NCI-H526 treated with DMSO at 0.1 percent for 48 hours (cell line): Measurements from ENCODE around the gene LRRN3.
"Not testable (repeated sequence)": the region's sequence is repeated elsewhere in the genome, so short reads cannot be mapped to it uniquely, and the experiment has no call there.

Experiments
- DNase-seq: peaks from one replicate; lab custom pipeline; 2025; lab: John Stamatoyannopoulos, UW

LRRN3 gene

GRCh38 chr7:111090846-111091245, at the start of gene LRRN3:
Gene LRRN3, plus strand, starts transcription at chr7:111091127. Its CDS starts 31,646 bp downstream, at chr7:111122773.
- DNase-seq = peak; percentile 54

- DNase-seq = no peak
These were observed 49.4 kb upstream of the LRRN3 start for GRCh38 chr7:111041577-111041976.

GRCh38 chr7:111042842-111043241, 48.1 kb upstream of the LRRN3 start:
- DNase-seq = no peak

GRCh38 chr7:111043561-111043960, 47.4 kb upstream of the LRRN3 start:
- DNase-seq = no peak

GRCh38 chr7:111045449-111045848, 45.5 kb upstream of the LRRN3 start:
- DNase-seq = no peak

- DNase-seq = no peak
These were observed 43.3 kb upstream of the LRRN3 start for GRCh38 chr7:111047595-111047994.

- DNase-seq = no peak
These were observed 40.8 kb upstream of the LRRN3 start for GRCh38 chr7:111049971-111050680.

- no peak for DNase-seq
These were observed 40.0 kb upstream of the LRRN3 start for GRCh38 chr7:111050875-111051416.

- DNase-seq = no peak
These were observed 39.1 kb upstream of the LRRN3 start for GRCh38 chr7:111051832-111052231.

- DNase-seq = no peak
These were observed 37.9 kb upstream of the LRRN3 start for GRCh38 chr7:111053035-111053434.

- no peak for DNase-seq
These were observed 34.6 kb upstream of the LRRN3 start for GRCh38 chr7:111056371-111056770.

- no peak for DNase-seq
These were observed 33.9 kb upstream of the LRRN3 start for GRCh38 chr7:111057066-111057465.

GRCh38 chr7:111059833-111060232, 31.1 kb upstream of the LRRN3 start:
- DNase-seq = no peak

GRCh38 chr7:111063166-111063565, 27.8 kb upstream of the LRRN3 start:
- no peak for DNase-seq

GRCh38 chr7:111067251-111067650, 23.7 kb upstream of the LRRN3 start:
- no peak for DNase-seq

GRCh38 chr7:111067682-111068081, 23.2 kb upstream of the LRRN3 start:
- DNase-seq = no peak

- DNase-seq = no peak
These were observed 22.3 kb upstream of the LRRN3 start for GRCh38 chr7:111068618-111069017.

GRCh38 chr7:111071556-111071955, 19.4 kb upstream of the LRRN3 start:
- DNase-seq = no peak

GRCh38 chr7:111072658-111073057, 18.3 kb upstream of the LRRN3 start:
- not testable (repeated sequence) for DNase-seq

- no peak for DNase-seq
These were observed 16.7 kb upstream of the LRRN3 start for GRCh38 chr7:111074071-111074747.

- DNase-seq = no peak
These were observed 16.2 kb upstream of the LRRN3 start for GRCh38 chr7:111074748-111075146.

- no peak for DNase-seq
These were observed 15.4 kb upstream of the LRRN3 start for GRCh38 chr7:111075498-111075897.

- no peak for DNase-seq
These were observed 14.7 kb upstream of the LRRN3 start for GRCh38 chr7:111076205-111076604.
